Glutamatergic neuron (in vitro differentiated cells): ENCODE measurements around the gene CARD16. TPM values are rescaled to one million over a fixed set of nuclear protein-coding genes. Genes with fewer than 3 reads are reported as not detected.
"Not testable (repeated sequence)": the region's sequence is repeated elsewhere in the genome, so short reads cannot be mapped to it uniquely, and the experiment has no call there.

Experiments used
- DNase-seq: peaks from one replicate; pipeline ENCODE4 v3.0.0; 2022
- H3K27ac Mint-ChIP-seq: one replicate; pipeline ENCODE4 v1.8.0; 2020; ENCODE audit warnings: mild to moderate bottlenecking, mixed read lengths, inconsistent platforms; ENCODE audit not compliant: unreplicated experiment
- H3K27me3 Mint-ChIP-seq: one replicate; pipeline ENCODE4 v1.8.0; 2020; ENCODE audit warnings: mild to moderate bottlenecking, moderate library complexity, mixed read lengths, inconsistent platforms; ENCODE audit not compliant: unreplicated experiment
- H3K36me3 Mint-ChIP-seq: one replicate; pipeline ENCODE4 v1.8.0; 2020; ENCODE audit warnings: mild to moderate bottlenecking, mixed read lengths, inconsistent platforms; ENCODE audit not compliant: unreplicated experiment
- H3K4me1 Mint-ChIP-seq: one replicate; pipeline ENCODE4 v1.8.0; 2020; ENCODE audit warnings: mild to moderate bottlenecking, low read depth, mixed read lengths, inconsistent platforms; ENCODE audit not compliant: unreplicated experiment
- H3K4me3 Mint-ChIP-seq: one replicate; pipeline ENCODE4 v1.8.0; 2020; ENCODE audit warnings: mild to moderate bottlenecking, mixed read lengths, inconsistent platforms; ENCODE audit not compliant: unreplicated experiment
- H3K9me3 Mint-ChIP-seq: one replicate; pipeline ENCODE4 v1.8.0; 2020; ENCODE audit warnings: mild to moderate bottlenecking, moderate library complexity, mixed read lengths, inconsistent platforms; ENCODE audit not compliant: unreplicated experiment
- CTCF ChIP-seq: fragments of 200-600 bp; sonication (generic); IDR thresholded peaks from one replicate; pipeline ENCODE4 v1.5.0; 2021; ENCODE audit not compliant: partially characterized antibody, unreplicated experiment
- total RNA-seq: library from RNA; stranded (reverse); fragmentation: NEBNext Ultra II Directional; extraction: Animal tissue kit (Norgen Biotek cat#: 25700); gene quantifications from one replicate; pipeline ENCODE4 v1.2.1, GENCODE V29; 2021; ENCODE audit not compliant: unreplicated experiment

The CARD16 gene
- total RNA-seq, 1 donor from 2014 or later = not detected

GRCh38 chr11:105074166-105074530 is 29.0 kb upstream of the CARD16 start:
- H3K27me3 Mint-ChIP-seq = peaks cover 3% of the 10 kb centered on the region
- H3K36me3 Mint-ChIP-seq = no peaks in the 10 kb centered on the region
- TF ChIP-seq CTCF = no peak
- no peaks in the 10 kb centered on the region for H3K4me1 Mint-ChIP-seq
- H3K4me3 Mint-ChIP-seq = no peak overlapping the region
- no peak for DNase-seq
- no peaks in the 10 kb centered on the region for H3K9me3 Mint-ChIP-seq
- H3K27ac Mint-ChIP-seq = no peak overlapping the region

GRCh38 chr11:105073456-105074165 is 28.5 kb upstream of the CARD16 start:
- no peaks in the 10 kb centered on the region for H3K9me3 Mint-ChIP-seq
- H3K4me1 Mint-ChIP-seq = no peaks in the 10 kb centered on the region
- no peak for TF ChIP-seq CTCF
- no peak overlapping the region for H3K4me3 Mint-ChIP-seq
- H3K27me3 Mint-ChIP-seq = peaks cover 3% of the 10 kb centered on the region
- no peaks in the 10 kb centered on the region for H3K36me3 Mint-ChIP-seq
- no peak overlapping the region for H3K27ac Mint-ChIP-seq
- no peak for DNase-seq

- H3K9me3 Mint-ChIP-seq, H3K4me3 Mint-ChIP-seq, H3K36me3 Mint-ChIP-seq, DNase-seq, H3K27me3 Mint-ChIP-seq, H3K27ac Mint-ChIP-seq, H3K4me1 Mint-ChIP-seq: not testable (repeated sequence)
Measured at GRCh38 chr11:105072080-105072479, 26.9 kb upstream of the CARD16 start.

GRCh38 chr11:105071089-105071732 is 26.1 kb upstream of the CARD16 start:
- Mint-ChIP-seq H3K27ac (no peak overlapping the region), H3K36me3 (no peaks in the 10 kb centered on the region), H3K27me3 (no peaks in the 10 kb centered on the region), H3K4me1 (no peaks in the 10 kb centered on the region), H3K4me3 (no peak overlapping the region), H3K9me3 (no peaks in the 10 kb centered on the region)
- TF ChIP-seq CTCF = no peak
- DNase-seq = no peak

GRCh38 chr11:105070306-105070705 is 25.2 kb upstream of the CARD16 start:
- H3K36me3 Mint-ChIP-seq = no peaks in the 10 kb centered on the region
- H3K27ac Mint-ChIP-seq = no peak overlapping the region
- H3K4me3 Mint-ChIP-seq = no peak overlapping the region
- no peaks in the 10 kb centered on the region for H3K4me1 Mint-ChIP-seq
- H3K27me3 Mint-ChIP-seq = no peaks in the 10 kb centered on the region
- no peak for TF ChIP-seq CTCF
- DNase-seq = no peak
- H3K9me3 Mint-ChIP-seq = no peaks in the 10 kb centered on the region

- not testable (repeated sequence) for H3K4me1 Mint-ChIP-seq, DNase-seq, H3K27me3 Mint-ChIP-seq, H3K9me3 Mint-ChIP-seq, H3K36me3 Mint-ChIP-seq, H3K4me3 Mint-ChIP-seq, H3K27ac Mint-ChIP-seq
Measured at GRCh38 chr11:105069749-105070148, 24.6 kb upstream of the CARD16 start.

GRCh38 chr11:105063245-105063941 is 18.3 kb upstream of the CARD16 start:
- DNase-seq, H3K27ac Mint-ChIP-seq, H3K27me3 Mint-ChIP-seq, H3K4me1 Mint-ChIP-seq, H3K36me3 Mint-ChIP-seq, H3K4me3 Mint-ChIP-seq, H3K9me3 Mint-ChIP-seq: not testable (repeated sequence)
